ENCODE measurements around the gene UBN2. TPM values are rescaled to one million over a fixed set of nuclear protein-coding genes. Genes with fewer than 3 reads are reported as not detected.

Gene UBN2
- total RNA-seq, 1 experiment from 2014 or later: 39.0 TPM

DNA sequence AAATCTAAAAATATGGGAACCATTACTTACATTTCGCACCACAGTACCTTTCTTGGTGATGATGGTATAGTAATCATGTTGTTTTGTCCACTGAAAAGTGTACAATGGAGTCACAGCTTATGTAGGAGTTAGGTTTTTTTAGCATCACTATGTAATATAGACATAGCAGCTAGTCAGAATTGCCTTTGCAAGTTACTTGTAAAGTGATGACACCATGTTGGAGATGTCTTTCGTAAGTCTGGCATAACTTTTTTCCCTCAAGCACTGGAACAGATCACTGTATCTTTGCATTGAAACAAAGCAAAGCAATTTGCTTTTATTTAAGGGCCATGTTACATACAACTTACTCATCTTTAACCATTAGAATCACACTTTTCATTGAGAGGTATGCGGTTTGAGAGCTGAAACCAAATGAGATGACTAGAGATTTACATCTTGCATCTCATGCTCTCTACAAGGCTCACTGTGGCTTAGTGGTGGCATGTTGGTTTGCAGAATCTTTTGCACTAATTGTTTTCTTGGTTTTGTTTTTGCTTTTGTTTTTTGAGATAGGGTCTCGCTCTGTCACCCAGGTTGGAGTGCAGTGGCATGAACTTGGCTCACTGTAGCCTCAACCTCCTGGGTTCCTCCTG, 18.3 kb downstream of the UBN2 start:
- Mint-ChIP-seq H3K9me3 (no peaks in the 10 kb centered on the region), H3K4me1 (no peaks in the 10 kb centered on the region), H3K27ac (no peak overlapping the region; the same call in 1 of the 2 replicates), H3K4me3 (no peak overlapping the region), H3K27me3 (ENCODE audit: low read depth) (no peaks in the 10 kb centered on the region), H3K36me3 (peaks cover 52% of the 10 kb centered on the region)
- CTCF ChIA-PET: no interaction called here
- POLR2A ChIA-PET: no interaction called here
- TF ChIP-seq ZBTB21 (CRISPR knock-in tag; IDR thresholded peaks at IDR 0.05; ENCODE audit: borderline replicate concordance) (no peak), TEAD1 (CRISPR knock-in tag; IDR thresholded peaks at IDR 0.05) (no peak), RELA (CRISPR knock-in tag; IDR thresholded peaks at IDR 0.05; ENCODE audit: borderline replicate concordance) (no peak), ZNF232 (CRISPR knock-in tag; IDR thresholded peaks at IDR 0.05) (no peak), CREM (CRISPR knock-in tag; IDR thresholded peaks at IDR 0.05) (no peak), MYBL2 (CRISPR knock-in tag; IDR thresholded peaks at IDR 0.05) (no peak), ZNF138 (CRISPR knock-in tag; conservative IDR thresholded peaks at IDR 0.05) (no peak), GTF2I (CRISPR knock-in tag; conservative IDR thresholded peaks at IDR 0.05) (no peak), JAZF1 (CRISPR knock-in tag; IDR thresholded peaks at IDR 0.05) (no peak), NR2C2 (CRISPR knock-in tag; IDR thresholded peaks at IDR 0.05) (no peak), CREB1 (CRISPR knock-in tag; IDR thresholded peaks at IDR 0.05) (no peak), TEAD4 (CRISPR knock-in tag; IDR thresholded peaks at IDR 0.05) (no peak)
- TF ChIP-seq, protein P1, sequence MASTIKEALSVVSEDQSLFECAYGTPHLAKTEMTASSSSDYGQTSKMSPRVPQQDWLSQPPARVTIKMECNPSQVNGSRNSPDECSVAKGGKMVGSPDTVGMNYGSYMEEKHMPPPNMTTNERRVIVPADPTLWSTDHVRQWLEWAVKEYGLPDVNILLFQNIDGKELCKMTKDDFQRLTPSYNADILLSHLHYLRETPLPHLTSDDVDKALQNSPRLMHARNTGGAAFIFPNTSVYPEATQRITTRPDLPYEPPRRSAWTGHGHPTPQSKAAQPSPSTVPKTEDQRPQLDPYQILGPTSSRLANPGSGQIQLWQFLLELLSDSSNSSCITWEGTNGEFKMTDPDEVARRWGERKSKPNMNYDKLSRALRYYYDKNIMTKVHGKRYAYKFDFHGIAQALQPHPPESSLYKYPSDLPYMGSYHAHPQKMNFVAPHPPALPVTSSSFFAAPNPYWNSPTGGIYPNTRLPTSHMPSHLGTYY (CRISPR knock-in tag; IDR thresholded peaks at IDR 0.05): no peak
- TF ChIP-seq, protein P2, sequence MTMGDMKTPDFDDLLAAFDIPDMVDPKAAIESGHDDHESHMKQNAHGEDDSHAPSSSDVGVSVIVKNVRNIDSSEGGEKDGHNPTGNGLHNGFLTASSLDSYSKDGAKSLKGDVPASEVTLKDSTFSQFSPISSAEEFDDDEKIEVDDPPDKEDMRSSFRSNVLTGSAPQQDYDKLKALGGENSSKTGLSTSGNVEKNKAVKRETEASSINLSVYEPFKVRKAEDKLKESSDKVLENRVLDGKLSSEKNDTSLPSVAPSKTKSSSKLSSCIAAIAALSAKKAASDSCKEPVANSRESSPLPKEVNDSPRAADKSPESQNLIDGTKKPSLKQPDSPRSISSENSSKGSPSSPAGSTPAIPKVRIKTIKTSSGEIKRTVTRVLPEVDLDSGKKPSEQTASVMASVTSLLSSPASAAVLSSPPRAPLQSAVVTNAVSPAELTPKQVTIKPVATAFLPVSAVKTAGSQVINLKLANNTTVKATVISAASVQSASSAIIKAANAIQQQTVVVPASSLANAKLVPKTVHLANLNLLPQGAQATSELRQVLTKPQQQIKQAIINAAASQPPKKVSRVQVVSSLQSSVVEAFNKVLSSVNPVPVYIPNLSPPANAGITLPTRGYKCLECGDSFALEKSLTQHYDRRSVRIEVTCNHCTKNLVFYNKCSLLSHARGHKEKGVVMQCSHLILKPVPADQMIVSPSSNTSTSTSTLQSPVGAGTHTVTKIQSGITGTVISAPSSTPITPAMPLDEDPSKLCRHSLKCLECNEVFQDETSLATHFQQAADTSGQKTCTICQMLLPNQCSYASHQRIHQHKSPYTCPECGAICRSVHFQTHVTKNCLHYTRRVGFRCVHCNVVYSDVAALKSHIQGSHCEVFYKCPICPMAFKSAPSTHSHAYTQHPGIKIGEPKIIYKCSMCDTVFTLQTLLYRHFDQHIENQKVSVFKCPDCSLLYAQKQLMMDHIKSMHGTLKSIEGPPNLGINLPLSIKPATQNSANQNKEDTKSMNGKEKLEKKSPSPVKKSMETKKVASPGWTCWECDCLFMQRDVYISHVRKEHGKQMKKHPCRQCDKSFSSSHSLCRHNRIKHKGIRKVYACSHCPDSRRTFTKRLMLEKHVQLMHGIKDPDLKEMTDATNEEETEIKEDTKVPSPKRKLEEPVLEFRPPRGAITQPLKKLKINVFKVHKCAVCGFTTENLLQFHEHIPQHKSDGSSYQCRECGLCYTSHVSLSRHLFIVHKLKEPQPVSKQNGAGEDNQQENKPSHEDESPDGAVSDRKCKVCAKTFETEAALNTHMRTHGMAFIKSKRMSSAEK (CRISPR knock-in tag; IDR thresholded peaks at IDR 0.05; ENCODE audit: borderline replicate concordance): no peak
- TF ChIP-seq, protein P3, sequence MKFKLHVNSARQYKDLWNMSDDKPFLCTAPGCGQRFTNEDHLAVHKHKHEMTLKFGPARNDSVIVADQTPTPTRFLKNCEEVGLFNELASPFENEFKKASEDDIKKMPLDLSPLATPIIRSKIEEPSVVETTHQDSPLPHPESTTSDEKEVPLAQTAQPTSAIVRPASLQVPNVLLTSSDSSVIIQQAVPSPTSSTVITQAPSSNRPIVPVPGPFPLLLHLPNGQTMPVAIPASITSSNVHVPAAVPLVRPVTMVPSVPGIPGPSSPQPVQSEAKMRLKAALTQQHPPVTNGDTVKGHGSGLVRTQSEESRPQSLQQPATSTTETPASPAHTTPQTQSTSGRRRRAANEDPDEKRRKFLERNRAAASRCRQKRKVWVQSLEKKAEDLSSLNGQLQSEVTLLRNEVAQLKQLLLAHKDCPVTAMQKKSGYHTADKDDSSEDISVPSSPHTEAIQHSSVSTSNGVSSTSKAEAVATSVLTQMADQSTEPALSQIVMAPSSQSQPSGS (CRISPR knock-in tag; IDR thresholded peaks at IDR 0.05; ENCODE audit: borderline replicate concordance, low read depth): no peak
- TF ChIP-seq, protein P4, sequence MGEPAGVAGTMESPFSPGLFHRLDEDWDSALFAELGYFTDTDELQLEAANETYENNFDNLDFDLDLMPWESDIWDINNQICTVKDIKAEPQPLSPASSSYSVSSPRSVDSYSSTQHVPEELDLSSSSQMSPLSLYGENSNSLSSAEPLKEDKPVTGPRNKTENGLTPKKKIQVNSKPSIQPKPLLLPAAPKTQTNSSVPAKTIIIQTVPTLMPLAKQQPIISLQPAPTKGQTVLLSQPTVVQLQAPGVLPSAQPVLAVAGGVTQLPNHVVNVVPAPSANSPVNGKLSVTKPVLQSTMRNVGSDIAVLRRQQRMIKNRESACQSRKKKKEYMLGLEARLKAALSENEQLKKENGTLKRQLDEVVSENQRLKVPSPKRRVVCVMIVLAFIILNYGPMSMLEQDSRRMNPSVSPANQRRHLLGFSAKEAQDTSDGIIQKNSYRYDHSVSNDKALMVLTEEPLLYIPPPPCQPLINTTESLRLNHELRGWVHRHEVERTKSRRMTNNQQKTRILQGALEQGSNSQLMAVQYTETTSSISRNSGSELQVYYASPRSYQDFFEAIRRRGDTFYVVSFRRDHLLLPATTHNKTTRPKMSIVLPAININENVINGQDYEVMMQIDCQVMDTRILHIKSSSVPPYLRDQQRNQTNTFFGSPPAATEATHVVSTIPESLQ (CRISPR knock-in tag; IDR thresholded peaks at IDR 0.05): no peak
- TF ChIP-seq, protein P5, sequence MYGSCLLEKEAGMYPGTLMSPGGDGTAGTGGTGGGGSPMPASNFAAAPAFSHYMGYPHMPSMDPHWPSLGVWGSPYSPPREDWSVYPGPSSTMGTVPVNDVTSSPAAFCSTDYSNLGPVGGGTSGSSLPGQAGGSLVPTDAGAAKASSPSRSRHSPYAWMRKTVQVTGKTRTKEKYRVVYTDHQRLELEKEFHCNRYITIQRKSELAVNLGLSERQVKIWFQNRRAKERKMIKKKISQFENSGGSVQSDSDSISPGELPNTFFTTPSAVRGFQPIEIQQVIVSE (CRISPR knock-in tag; IDR thresholded peaks at IDR 0.05; ENCODE audit: borderline replicate concordance): no peak
- TF ChIP-seq, protein P6, sequence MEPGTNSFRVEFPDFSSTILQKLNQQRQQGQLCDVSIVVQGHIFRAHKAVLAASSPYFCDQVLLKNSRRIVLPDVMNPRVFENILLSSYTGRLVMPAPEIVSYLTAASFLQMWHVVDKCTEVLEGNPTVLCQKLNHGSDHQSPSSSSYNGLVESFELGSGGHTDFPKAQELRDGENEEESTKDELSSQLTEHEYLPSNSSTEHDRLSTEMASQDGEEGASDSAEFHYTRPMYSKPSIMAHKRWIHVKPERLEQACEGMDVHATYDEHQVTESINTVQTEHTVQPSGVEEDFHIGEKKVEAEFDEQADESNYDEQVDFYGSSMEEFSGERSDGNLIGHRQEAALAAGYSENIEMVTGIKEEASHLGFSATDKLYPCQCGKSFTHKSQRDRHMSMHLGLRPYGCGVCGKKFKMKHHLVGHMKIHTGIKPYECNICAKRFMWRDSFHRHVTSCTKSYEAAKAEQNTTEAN (CRISPR knock-in tag; IDR thresholded peaks at IDR 0.05): no peak
- TF ChIP-seq, protein P7, sequence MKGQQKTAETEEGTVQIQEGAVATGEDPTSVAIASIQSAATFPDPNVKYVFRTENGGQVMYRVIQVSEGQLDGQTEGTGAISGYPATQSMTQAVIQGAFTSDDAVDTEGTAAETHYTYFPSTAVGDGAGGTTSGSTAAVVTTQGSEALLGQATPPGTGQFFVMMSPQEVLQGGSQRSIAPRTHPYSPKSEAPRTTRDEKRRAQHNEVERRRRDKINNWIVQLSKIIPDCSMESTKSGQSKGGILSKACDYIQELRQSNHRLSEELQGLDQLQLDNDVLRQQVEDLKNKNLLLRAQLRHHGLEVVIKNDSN (CRISPR knock-in tag; IDR thresholded peaks at IDR 0.05): no peak
- no peak for ATAC-seq
- no peak for DNase-seq (ENCODE audit: low spot score)
